ENCODE results near the gene METTL21C.

GRCh38 chr13:102742506-102742905 lies 47.7 kb upstream of the METTL21C start:
- TF ChIP-seq CTCF (conservative IDR thresholded peaks at IDR 0.05; ENCODE audit: low read length) (no peak), EZH2phosphoT487 (IDR thresholded peaks at IDR 0.05; ENCODE audit: borderline replicate concordance) (no peak)
